Activated CD8-positive, alpha-beta T cell treated with anti-CD3 and anti-CD28 coated beads, Interleukin-2, amount 10 ng/mL, durations not matched to agents 7 days and 5 days (primary cell): Measurements from ENCODE around the gene STYXL1. TPM values are rescaled to one million over a fixed set of nuclear protein-coding genes. Genes with fewer than 3 reads are reported as not detected.

Source experiments
- ATAC-seq: fragments of 150-1000 bp; cut with Tn5 transposase; one replicate; pipeline ENCODE4 v1.10.0; 2021; ENCODE audit warnings: moderate library complexity
- CTCF ChIA-PET: fragments of 350-600 bp; sonication (Branson Sonifier 250); formaldehyde crosslinking; loops from one replicate; lab custom pipeline; 2021; ENCODE audit warnings: antibody characterized with exemption; lab: Charles Lee
- POLR2A ChIA-PET: fragments of 350-600 bp; sonication (Branson Sonifier 250); formaldehyde crosslinking; loops from one replicate; lab custom pipeline; 2021; ENCODE audit warnings: antibody characterized with exemption; lab: Charles Lee
- DNase-seq: peaks from one replicate; pipeline ENCODE4 v3.0.0-alpha.2; 2020
- H3K27ac Mint-ChIP-seq: one replicate; pipeline ENCODE4 v1.8.0; 2021; ENCODE audit warnings: mild to moderate bottlenecking, mixed read lengths
- H3K27me3 Mint-ChIP-seq: one replicate; pipeline ENCODE4 v1.8.0; 2021; ENCODE audit warnings: low read depth, mixed read lengths
- H3K36me3 Mint-ChIP-seq: one replicate; pipeline ENCODE4 v1.8.0; 2021; ENCODE audit warnings: low read depth, mixed read lengths
- H3K4me1 Mint-ChIP-seq: one replicate; pipeline ENCODE4 v1.8.0; 2021; ENCODE audit warnings: low read depth, mixed read lengths
- H3K4me3 Mint-ChIP-seq: one replicate; pipeline ENCODE4 v1.8.0; 2021; ENCODE audit warnings: mild to moderate bottlenecking, mixed read lengths
- H3K9me3 Mint-ChIP-seq: one replicate; pipeline ENCODE4 v1.8.0; 2022; ENCODE audit warnings: mixed read lengths; ENCODE audit not compliant: insufficient read depth
- total RNA-seq, 2 experiments: library from RNA; stranded (reverse); gene quantifications; one replicate each; pipeline ENCODE4 v1.2.3, GENCODE V29; 2021

Gene STYXL1
- total RNA-seq, 2 experiments from 2014 or later, result 27.2 to 28.2 TPM

GRCh38 chr7:76000566-76000965 lies 47.2 kb downstream of the STYXL1 start:
- Mint-ChIP-seq H3K4me1 (peaks cover 15% of the 10 kb centered on the region), H3K27ac (no peak overlapping the region), H3K36me3 (peaks cover 48% of the 10 kb centered on the region), H3K4me3 (no peak overlapping the region), H3K27me3 (no peaks in the 10 kb centered on the region), H3K9me3 (no peaks in the 10 kb centered on the region)
- no peak for DNase-seq
- CTCF ChIA-PET, result no interaction called here
- POLR2A ChIA-PET, result no interaction called here
- ATAC-seq, result no peak

- H3K27ac Mint-ChIP-seq, result no peak overlapping the region
- H3K27me3 Mint-ChIP-seq, result no peaks in the 10 kb centered on the region
- ATAC-seq (no peak), DNase-seq (no peak)
- H3K4me3 Mint-ChIP-seq, result no peak overlapping the region
- POLR2A ChIA-PET, result no interaction called here
- no peaks in the 10 kb centered on the region for H3K9me3 Mint-ChIP-seq
- CTCF ChIA-PET, result no interaction called here
- H3K36me3 Mint-ChIP-seq, result peaks cover 39% of the 10 kb centered on the region
- peaks cover 18% of the 10 kb centered on the region for H3K4me1 Mint-ChIP-seq
Observed at GRCh38 chr7:75998038-75998437, 49.8 kb downstream of the STYXL1 start.

GRCh38 chr7:75996476-75996875 lies 51.3 kb downstream of the STYXL1 start:
- ChIA-PET CTCF (no interaction called here), POLR2A (no interaction called here)
- ATAC-seq (no peak), DNase-seq (no peak)
- Mint-ChIP-seq H3K27me3 (no peaks in the 10 kb centered on the region), H3K4me1 (peaks cover 20% of the 10 kb centered on the region), H3K4me3 (no peak overlapping the region), H3K36me3 (peaks cover 31% of the 10 kb centered on the region), H3K9me3 (no peaks in the 10 kb centered on the region), H3K27ac (no peak overlapping the region)

GRCh38 chr7:75995996-75996395 lies 51.8 kb downstream of the STYXL1 start:
- H3K27ac Mint-ChIP-seq, result no peak overlapping the region
- ATAC-seq, result no peak
- CTCF ChIA-PET, result no interaction called here
- H3K4me1 Mint-ChIP-seq, result peaks cover 20% of the 10 kb centered on the region
- POLR2A ChIA-PET, result no interaction called here
- no peak overlapping the region for H3K4me3 Mint-ChIP-seq
- H3K27me3 Mint-ChIP-seq, result no peaks in the 10 kb centered on the region
- H3K36me3 Mint-ChIP-seq, result peaks cover 31% of the 10 kb centered on the region
- no peak for DNase-seq
- no peaks in the 10 kb centered on the region for H3K9me3 Mint-ChIP-seq

GRCh38 chr7:75995052-75995471 lies 52.7 kb downstream of the STYXL1 start:
- peak overlapping the region; percentile 50 for H3K4me3 Mint-ChIP-seq
- no peaks in the 10 kb centered on the region for H3K9me3 Mint-ChIP-seq
- peaks cover 31% of the 10 kb centered on the region for H3K36me3 Mint-ChIP-seq
- peaks cover 20% of the 10 kb centered on the region for H3K4me1 Mint-ChIP-seq
- POLR2A ChIA-PET, result no interaction called here
- DNase-seq (no peak), ATAC-seq (no peak)
- CTCF ChIA-PET, result no interaction called here
- H3K27ac Mint-ChIP-seq, result no peak overlapping the region
- H3K27me3 Mint-ChIP-seq, result no peaks in the 10 kb centered on the region

- ChIA-PET POLR2A (interaction anchor here (1.0 to 2.0 kb wide), 2 partner anchors 12 to 53 kb away, joined by 4 to 5 read pairs; partner anchors contain the start of genes MDH2 and STYXL1), CTCF (no interaction called here)
- DNase-seq, result peak; percentile 95
- Mint-ChIP-seq H3K9me3 (no peaks in the 10 kb centered on the region), H3K27me3 (no peaks in the 10 kb centered on the region), H3K4me1 (peaks cover 23% of the 10 kb centered on the region), H3K4me3 (peak within 1 kb of the TSS; percentile 68), H3K36me3 (peaks cover 31% of the 10 kb centered on the region), H3K27ac (no peak within 1 kb of the TSS)
- peak; percentile 99 for ATAC-seq
Observed at GRCh38 chr7:75994388-75995051, 53.3 kb downstream of the STYXL1 start, which contains the start of gene TMEM120A. Gene TMEM120A (minus strand): TSS chr7:75994595. CDS start chr7:75994570, 25 bp downstream.

- Mint-ChIP-seq H3K4me3 (peak overlapping the region; percentile 68), H3K9me3 (no peaks in the 10 kb centered on the region), H3K36me3 (peaks cover 28% of the 10 kb centered on the region), H3K27ac (no peak overlapping the region), H3K4me1 (peaks cover 23% of the 10 kb centered on the region), H3K27me3 (no peaks in the 10 kb centered on the region)
- ATAC-seq, result peak; percentile 11
- ChIA-PET CTCF (interaction anchor here (1.6 kb wide), 1 partner anchor 9 kb away, joined by 4 read pairs; no protein-coding TSS in a partner anchor), POLR2A (interaction anchor here (1.0 to 2.0 kb wide), 2 partner anchors 11 to 54 kb away, joined by 4 to 5 read pairs; partner anchors contain the start of genes MDH2 and STYXL1)
- no peak for DNase-seq
Observed at GRCh38 chr7:75993689-75994387, 54.0 kb downstream of the STYXL1 start.

- no peaks in the 10 kb centered on the region for H3K27me3 Mint-ChIP-seq
- peaks cover 19% of the 10 kb centered on the region for H3K4me1 Mint-ChIP-seq
- peaks cover 18% of the 10 kb centered on the region for H3K36me3 Mint-ChIP-seq
- no peak overlapping the region for H3K27ac Mint-ChIP-seq
- DNase-seq, result no peak
- H3K9me3 Mint-ChIP-seq, result no peaks in the 10 kb centered on the region
- CTCF ChIA-PET, result interaction anchor here (3.7 kb wide), 1 partner anchor 28 kb away, joined by 13 read pairs; no protein-coding TSS in a partner anchor
- no peak overlapping the region for H3K4me3 Mint-ChIP-seq
- POLR2A ChIA-PET, result interaction anchor here (2.0 kb wide), 1 partner anchor 10 kb away, joined by 5 read pairs; no protein-coding TSS in a partner anchor
- no peak for ATAC-seq
Observed at GRCh38 chr7:75992083-75992755, 55.6 kb downstream of the STYXL1 start.

GRCh38 chr7:75991531-75992082 lies 56.2 kb downstream of the STYXL1 start:
- ChIA-PET POLR2A (no interaction called here), CTCF (interaction anchor here (3.7 kb wide), 1 partner anchor 29 kb away, joined by 13 read pairs; no protein-coding TSS in a partner anchor)
- DNase-seq, result no peak
- H3K4me1 Mint-ChIP-seq, result peaks cover 12% of the 10 kb centered on the region
- H3K9me3 Mint-ChIP-seq, result no peaks in the 10 kb centered on the region
- ATAC-seq, result no peak
- peaks cover 17% of the 10 kb centered on the region for H3K36me3 Mint-ChIP-seq
- H3K27ac Mint-ChIP-seq, result no peak overlapping the region
- no peaks in the 10 kb centered on the region for H3K27me3 Mint-ChIP-seq
- H3K4me3 Mint-ChIP-seq, result no peak overlapping the region

GRCh38 chr7:75989500-75990388 lies 58.1 kb downstream of the STYXL1 start:
- Mint-ChIP-seq H3K4me1 (peaks cover 6% of the 10 kb centered on the region), H3K4me3 (no peak overlapping the region), H3K27me3 (no peaks in the 10 kb centered on the region), H3K36me3 (peaks cover 3% of the 10 kb centered on the region), H3K27ac (no peak overlapping the region), H3K9me3 (no peaks in the 10 kb centered on the region)
- ChIA-PET CTCF (interaction anchor here (3.7 kb wide), 1 partner anchor 31 kb away, joined by 13 read pairs; no protein-coding TSS in a partner anchor), POLR2A (interaction anchor here (0.9 kb wide), 1 partner anchor 75 kb away, joined by 4 read pairs; the partner anchor contains the start of gene POR)
- ATAC-seq, result no peak
- no peak for DNase-seq
